ENCODE data around the gene CRB1. TPM values are rescaled to one million over a fixed set of nuclear protein-coding genes. Genes with fewer than 3 reads are reported as not detected.

Gene CRB1
- total and polyA plus RNA-seq, 7 donors, result 0.19 to 0.49 (median 0.38) TPM; not detected in 3

DNA sequence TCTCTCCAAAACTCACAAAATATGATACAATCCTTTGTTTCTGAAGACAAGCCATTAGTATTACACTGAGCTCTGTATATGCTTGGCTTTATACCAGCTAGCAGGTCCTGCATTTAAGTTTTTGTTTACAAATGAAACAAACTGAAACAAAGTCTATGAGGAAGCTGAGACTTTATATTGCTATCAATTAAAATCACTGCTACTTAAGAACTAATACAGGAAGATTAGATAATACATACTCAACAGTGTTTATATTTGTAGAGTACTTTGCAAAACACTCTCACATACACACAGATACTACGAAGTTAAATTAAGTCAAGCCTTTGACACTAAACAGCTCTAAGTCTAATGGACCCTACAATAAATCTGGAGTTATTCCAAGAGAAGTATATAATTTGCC is 247.4 kb downstream of the CRB1 start:
- H3K9me3 ChIP-seq, result no peaks in the 10 kb centered on the region
- no peak overlapping the region for H3K27ac ChIP-seq

DNA sequence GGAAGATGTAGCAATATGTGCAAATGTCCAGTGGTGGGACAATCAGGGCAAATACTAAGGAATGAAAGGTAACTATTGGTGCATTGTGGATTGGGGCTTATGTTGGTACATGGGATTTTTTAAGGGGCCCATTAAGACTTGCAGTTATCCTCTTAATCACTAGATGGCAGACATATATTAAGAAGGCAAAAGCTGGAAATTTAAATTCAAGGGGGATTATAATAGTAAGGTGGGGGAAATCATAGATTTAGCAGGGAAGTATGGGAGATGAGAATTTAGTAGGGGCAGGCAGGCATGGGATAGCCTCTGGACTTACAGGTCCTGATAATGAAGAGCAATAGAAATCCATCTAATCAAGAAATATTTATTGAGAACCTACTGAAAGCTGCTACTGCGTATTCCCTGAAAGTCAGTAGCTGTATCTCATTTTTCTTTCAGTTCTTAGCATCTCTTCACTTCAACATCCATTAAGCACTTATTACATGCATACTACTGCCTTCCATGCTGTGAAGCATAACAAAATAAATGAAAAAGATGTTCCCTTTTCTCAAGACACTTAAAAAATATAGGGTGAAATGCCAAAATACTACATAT is 251.8 kb downstream of the CRB1 start:
- TF ChIP-seq POLR2AphosphoS5 (IDR thresholded peaks at IDR 0.05), result no peak
- TF ChIP-seq POLR2A (IDR thresholded peaks at IDR 0.05), result no peak
- TF ChIP-seq, protein P1, sequence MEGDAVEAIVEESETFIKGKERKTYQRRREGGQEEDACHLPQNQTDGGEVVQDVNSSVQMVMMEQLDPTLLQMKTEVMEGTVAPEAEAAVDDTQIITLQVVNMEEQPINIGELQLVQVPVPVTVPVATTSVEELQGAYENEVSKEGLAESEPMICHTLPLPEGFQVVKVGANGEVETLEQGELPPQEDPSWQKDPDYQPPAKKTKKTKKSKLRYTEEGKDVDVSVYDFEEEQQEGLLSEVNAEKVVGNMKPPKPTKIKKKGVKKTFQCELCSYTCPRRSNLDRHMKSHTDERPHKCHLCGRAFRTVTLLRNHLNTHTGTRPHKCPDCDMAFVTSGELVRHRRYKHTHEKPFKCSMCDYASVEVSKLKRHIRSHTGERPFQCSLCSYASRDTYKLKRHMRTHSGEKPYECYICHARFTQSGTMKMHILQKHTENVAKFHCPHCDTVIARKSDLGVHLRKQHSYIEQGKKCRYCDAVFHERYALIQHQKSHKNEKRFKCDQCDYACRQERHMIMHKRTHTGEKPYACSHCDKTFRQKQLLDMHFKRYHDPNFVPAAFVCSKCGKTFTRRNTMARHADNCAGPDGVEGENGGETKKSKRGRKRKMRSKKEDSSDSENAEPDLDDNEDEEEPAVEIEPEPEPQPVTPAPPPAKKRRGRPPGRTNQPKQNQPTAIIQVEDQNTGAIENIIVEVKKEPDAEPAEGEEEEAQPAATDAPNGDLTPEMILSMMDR (IDR thresholded peaks at IDR 0.05), result no peak
- TF ChIP-seq EP300 (IDR thresholded peaks at IDR 0.05), result no peak

More for the DNA sequence above, 247.4 kb downstream of the CRB1 start:
- TF ChIP-seq, protein P1 (IDR thresholded peaks at IDR 0.05), result no peak
- no peak for TF ChIP-seq POLR2AphosphoS5 (IDR thresholded peaks at IDR 0.05)
- TF ChIP-seq POLR2A (IDR thresholded peaks at IDR 0.05), result no peak
- no peak for TF ChIP-seq EP300 (IDR thresholded peaks at IDR 0.05)
- DNase-seq, result no peak
- H3K4me1 ChIP-seq, result no peaks in the 10 kb centered on the region
- peaks cover 0 to 12% (median 0%) of the 10 kb centered on the region in 4 donors for H3K36me3 ChIP-seq
- no peak overlapping the region for H3K4me3 ChIP-seq
- 73 to 86% methylated on average over 1 of the region's 1 CpG for WGBS, 2 donors
- no peaks in the 10 kb centered on the region for H3K27me3 ChIP-seq
- intact Hi-C loops (cut with DNase I), result no loop called here

DNA sequence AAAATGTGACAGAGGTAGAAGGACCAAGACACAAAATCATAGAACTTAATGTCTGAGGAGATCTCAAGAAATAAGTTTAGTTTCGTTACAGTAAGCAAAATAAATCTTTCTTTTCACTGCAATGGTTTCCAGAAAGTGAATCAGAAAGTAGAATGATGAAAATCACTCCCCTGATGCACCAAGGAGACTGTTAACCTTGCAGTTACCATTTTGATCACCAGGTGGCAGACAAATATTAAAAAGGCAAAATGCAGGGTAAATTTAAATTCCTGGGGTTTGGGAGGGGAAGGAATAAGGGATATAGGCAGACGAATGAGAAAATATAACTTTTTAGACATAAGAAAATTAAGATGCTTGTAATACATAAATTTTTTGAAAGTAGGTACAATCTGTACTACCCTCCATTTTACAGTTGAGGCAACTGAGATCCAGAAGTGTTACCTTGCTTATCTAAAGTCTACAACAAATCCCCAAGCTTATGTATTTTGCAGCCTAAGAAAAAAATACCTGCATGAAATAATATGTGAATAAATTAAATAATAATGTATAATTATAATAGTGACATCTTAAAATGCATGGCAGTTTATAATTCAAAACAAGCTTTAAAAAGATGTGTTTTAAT is 253.2 kb downstream of the CRB1 start:
- no peaks in the 10 kb centered on the region for H3K4me1 ChIP-seq
- TF ChIP-seq, protein P1 (IDR thresholded peaks at IDR 0.05), result peak in 2 of 4 experiments; percentile 18 to 44
- TF ChIP-seq POLR2A (IDR thresholded peaks at IDR 0.05) (no peak), POLR2AphosphoS5 (IDR thresholded peaks at IDR 0.05) (no peak)
- no peaks in the 10 kb centered on the region for H3K36me3 ChIP-seq
- intact Hi-C loops (cut with DNase I), result loop anchor here (5.0 to 10.0 kb wide), 2 partner anchors 346 to 944 kb away; no protein-coding TSS in a partner anchor
- 41 to 46% methylated on average over 2 of the region's 2 CpGs for WGBS, 2 donors
- no peak overlapping the region for H3K27ac ChIP-seq
- H3K27me3 ChIP-seq, result no peaks in the 10 kb centered on the region
- no peak for DNase-seq
- H3K4me3 ChIP-seq, result no peak overlapping the region
- no peaks in the 10 kb centered on the region for H3K9me3 ChIP-seq

More for the DNA sequence above, 251.8 kb downstream of the CRB1 start:
- no peaks in the 10 kb centered on the region for H3K9me3 ChIP-seq
- no peak overlapping the region for H3K27ac ChIP-seq
- no peak for DNase-seq
- H3K27me3 ChIP-seq, result no peaks in the 10 kb centered on the region
- intact Hi-C loops (cut with DNase I), result loop anchor here (5.0 to 10.0 kb wide), 2 partner anchors 347 to 945 kb away; no protein-coding TSS in a partner anchor
- H3K4me3 ChIP-seq, result no peak overlapping the region
- no peaks in the 10 kb centered on the region for H3K36me3 ChIP-seq
- 95 to 98% methylated on average over 1 of the region's 1 CpG for WGBS, 2 donors
- H3K4me1 ChIP-seq, result no peaks in the 10 kb centered on the region

DNA sequence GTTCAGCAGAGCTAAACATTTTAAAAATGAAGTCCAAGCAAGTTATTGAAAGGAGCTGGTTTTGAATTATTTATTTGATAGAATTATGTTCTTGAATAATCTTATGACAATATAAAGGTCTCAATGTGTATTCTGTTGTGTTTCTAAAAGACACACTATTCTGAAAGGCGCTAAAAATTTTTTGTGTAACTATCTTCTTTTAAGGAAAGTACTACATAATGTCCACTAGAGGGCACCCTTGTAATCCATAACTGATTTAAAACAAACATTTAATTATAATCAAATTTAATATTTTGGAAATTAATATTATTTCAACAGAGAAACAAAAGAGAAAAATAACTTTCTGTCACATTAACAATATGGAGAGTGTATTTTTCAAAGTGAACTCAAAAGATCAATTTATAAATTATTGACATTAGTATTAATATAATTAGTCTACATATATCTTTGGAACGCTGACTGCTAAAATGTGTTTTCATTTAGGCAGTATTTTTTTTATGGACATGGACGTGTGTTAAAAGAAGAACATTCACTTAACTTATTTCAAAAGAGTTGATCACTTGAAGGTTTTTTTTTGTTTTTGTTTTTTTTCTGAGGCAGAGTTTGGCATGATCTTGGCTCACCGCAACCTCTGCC is 258.8 kb downstream of the CRB1 start:
- Histone ChIP-seq H3K4me3 (no peak overlapping the region), H3K4me1 (no peaks in the 10 kb centered on the region), H3K9me3 (no peaks in the 10 kb centered on the region), H3K36me3 (no peaks in the 10 kb centered on the region), H3K27me3 (no peaks in the 10 kb centered on the region), H3K27ac (no peak overlapping the region)
- TF ChIP-seq POLR2AphosphoS5 (IDR thresholded peaks at IDR 0.05), result no peak
- no peak for TF ChIP-seq POLR2A (IDR thresholded peaks at IDR 0.05)
- TF ChIP-seq, protein P1 (IDR thresholded peaks at IDR 0.05), result peak in 3 of 4 experiments; percentile 28 to 67 (median 34)
- DNase-seq, result no peak
- WGBS, 2 donors, result 62 to 72% methylated on average over 4 of the region's 4 CpGs
- intact Hi-C loops (cut with DNase I), result loop anchor here (5.0 to 10.0 kb wide), 2 partner anchors 395 to 938 kb away; no protein-coding TSS in a partner anchor

Small RNA genes lying within 50 kb of the gene (small RNA-seq; reads per million reads assigned to genes)
- 0 reads per million in 3 donors for gene MRPS21P3

Other genes with a start within 250 kb of the CRB1 start
- gene F13B, start 201.0 kb upstream of the CRB1 start, total RNA-seq, result not detected
- not detected for gene F13B, start 201.0 kb upstream of the CRB1 start, polyA plus RNA-seq
- under 1 TPM; under 0.01 to 0.83 (median 0.70) TPM for gene ASPM, start 121.6 kb upstream of the CRB1 start, total RNA-seq
- gene ASPM, start 121.6 kb upstream of the CRB1 start, polyA plus RNA-seq, result 1 to 10 TPM in 1 of 3 donors, under 1 TPM in 2; 0.60 to 5.9 (median 0.69) TPM
- gene ZBTB41, start 67.0 kb upstream of the CRB1 start, total RNA-seq, result 10 to 100 TPM in 3 of 4 donors, 1 to 10 TPM in 1; 9.0 to 12.5 (median 11.7) TPM
- gene ZBTB41, start 67.0 kb upstream of the CRB1 start, polyA plus RNA-seq, result 1 to 10 TPM; 1.6 to 2.5 (median 1.8) TPM

Measured in sigmoid colon (tissue), 7 donors.